ENCODE measurements around the gene HTT-AS. TPM values are rescaled to one million over a fixed set of nuclear protein-coding genes. Genes with fewer than 3 reads are reported as not detected.

Gene HTT-AS
- total RNA-seq, result not detected

- peak within 1 kb of the TSS; percentile 90 to 97 for H3K27ac Mint-ChIP-seq
- peak; percentile 94 for DNase-seq (ENCODE audit: low spot score in 2 of 2)
- H3K9me3 Mint-ChIP-seq, result no peaks in the 10 kb centered on the region
- H3K36me3 Mint-ChIP-seq, result peaks cover 0 to 23% of the 10 kb centered on the region in 2 donors
- ATAC-seq, result peak; percentile 86 to 90
Measured at GRCh38 chr4:3074078-3074845, at the start of gene HTT-AS, which contains the start of gene HTT. Gene HTT-AS (minus strand): TSS chr4:3074538. Gene HTT (plus strand): TSS chr4:3074681. CDS start chr4:3074826, 145 bp downstream.

GRCh38 chr4:3123181-3123671 lies 48.9 kb upstream of the HTT-AS start:
- H3K36me3 Mint-ChIP-seq, result peaks cover 5 to 24% of the 10 kb centered on the region in 2 donors
- peak in 1 of 2 donors; percentile 41 for ATAC-seq
- H3K9me3 Mint-ChIP-seq, result no peaks in the 10 kb centered on the region
- no peak for DNase-seq (ENCODE audit: low spot score in 2 of 2)
- no peak overlapping the region for H3K27ac Mint-ChIP-seq

GRCh38 chr4:3122081-3122563 lies 47.8 kb upstream of the HTT-AS start:
- peak overlapping the region; percentile 65 to 82 for H3K27ac Mint-ChIP-seq
- DNase-seq (ENCODE audit: low spot score in 2 of 2) (no peak), ATAC-seq (peak; percentile 67 to 74)
- no peaks in the 10 kb centered on the region for H3K9me3 Mint-ChIP-seq
- H3K36me3 Mint-ChIP-seq, result peaks cover 5 to 17% of the 10 kb centered on the region in 2 donors

GRCh38 chr4:3121596-3121995 lies 47.3 kb upstream of the HTT-AS start:
- H3K36me3 Mint-ChIP-seq, result peaks cover 5 to 12% of the 10 kb centered on the region in 2 donors
- DNase-seq (ENCODE audit: low spot score in 2 of 2), result no peak
- H3K27ac Mint-ChIP-seq, result peak overlapping the region in 1 of 2 donors; percentile 82

DNA sequence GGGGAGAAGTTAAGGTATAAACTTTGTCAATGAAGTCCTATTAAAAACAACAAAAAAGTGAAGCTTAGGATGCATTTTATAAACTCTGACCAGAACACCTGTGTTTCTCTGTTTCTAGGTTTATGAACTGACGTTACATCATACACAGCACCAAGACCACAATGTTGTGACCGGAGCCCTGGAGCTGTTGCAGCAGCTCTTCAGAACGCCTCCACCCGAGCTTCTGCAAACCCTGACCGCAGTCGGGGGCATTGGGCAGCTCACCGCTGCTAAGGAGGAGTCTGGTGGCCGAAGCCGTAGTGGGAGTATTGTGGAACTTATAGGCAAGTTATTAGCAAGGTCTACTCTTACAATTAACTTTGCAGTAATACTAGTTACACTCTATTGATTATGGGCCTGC lies 46.8 kb upstream of the HTT-AS start:
- no peak for ATAC-seq
- no peak for DNase-seq (ENCODE audit: low spot score in 2 of 2)

More at GRCh38 chr4:3121596-3121995, 47.3 kb upstream of the HTT-AS start:
- no peaks in the 10 kb centered on the region for H3K9me3 Mint-ChIP-seq
- ATAC-seq, result no peak

DNA sequence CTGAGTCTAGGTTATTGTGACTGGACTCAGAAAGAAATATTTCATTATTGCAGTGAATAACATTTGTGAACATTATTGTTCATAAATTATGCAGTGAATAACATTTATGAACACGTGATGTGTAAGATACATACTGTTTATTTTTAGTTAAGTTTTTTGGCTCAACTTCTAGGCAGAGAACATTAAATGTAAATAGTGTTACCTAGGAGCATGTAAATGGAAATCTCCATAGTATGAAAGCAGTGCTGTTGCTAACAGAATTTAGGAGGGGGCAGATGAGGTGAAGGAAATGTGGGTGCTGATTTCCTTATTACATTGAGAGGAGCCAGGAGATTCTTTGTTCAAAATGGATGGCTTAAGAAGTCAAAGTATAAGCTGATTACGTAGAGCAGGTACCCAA lies 45.1 kb upstream of the HTT-AS start:
- ATAC-seq (no peak), DNase-seq (ENCODE audit: low spot score in 2 of 2) (no peak)
- no peaks in the 10 kb centered on the region for H3K9me3 Mint-ChIP-seq
- H3K36me3 Mint-ChIP-seq, result peaks cover 12 to 14% of the 10 kb centered on the region in 2 donors
- peak overlapping the region in 1 of 2 donors; percentile 14 for H3K27ac Mint-ChIP-seq

More for the DNA sequence above, 46.8 kb upstream of the HTT-AS start:
- Mint-ChIP-seq H3K9me3 (no peaks in the 10 kb centered on the region), H3K27ac (no peak overlapping the region), H3K36me3 (peaks cover 7 to 12% of the 10 kb centered on the region in 2 donors)

- no peaks in the 10 kb centered on the region for H3K9me3 Mint-ChIP-seq
- ATAC-seq, result no peak
- DNase-seq (ENCODE audit: low spot score in 2 of 2), result no peak
- H3K27ac Mint-ChIP-seq, result no peak overlapping the region
- H3K36me3 Mint-ChIP-seq, result peaks cover 7 to 14% of the 10 kb centered on the region in 2 donors
Measured at GRCh38 chr4:3118312-3118711, 44.0 kb upstream of the HTT-AS start.

DNA sequence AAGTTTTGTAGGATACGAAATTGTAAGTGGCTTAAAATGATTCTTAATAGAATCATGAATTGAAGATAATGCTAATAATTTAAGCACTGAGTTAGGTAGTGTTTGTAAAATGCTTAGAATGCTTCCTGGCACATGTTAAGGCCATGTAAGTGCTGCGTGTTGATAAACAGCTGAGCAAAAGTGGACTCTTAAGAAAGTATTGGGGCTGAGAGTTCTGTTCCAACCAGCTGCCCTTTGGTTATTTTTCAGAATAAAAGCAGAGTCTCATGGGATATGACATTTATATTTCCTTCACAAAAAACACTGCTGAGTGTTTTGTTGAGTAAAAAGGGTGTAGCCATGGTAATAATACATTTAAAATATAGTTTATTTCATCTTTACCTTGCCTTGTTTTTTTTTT lies 42.6 kb upstream of the HTT-AS start:
- ATAC-seq (no peak), DNase-seq (ENCODE audit: low spot score in 2 of 2) (no peak)
- Mint-ChIP-seq H3K27ac (no peak overlapping the region), H3K9me3 (no peaks in the 10 kb centered on the region), H3K36me3 (peaks cover 6 to 9% of the 10 kb centered on the region in 2 donors)

- no peaks in the 10 kb centered on the region for H3K9me3 Mint-ChIP-seq
Measured at GRCh38 chr4:3115637-3116270, 41.4 kb upstream of the HTT-AS start.

GRCh38 chr4:3114377-3114776 lies 40.0 kb upstream of the HTT-AS start:
- peaks cover 8 to 9% of the 10 kb centered on the region in 2 donors for H3K36me3 Mint-ChIP-seq
- H3K27ac Mint-ChIP-seq, result no peak overlapping the region
- no peak for DNase-seq (ENCODE audit: low spot score in 2 of 2)
- H3K9me3 Mint-ChIP-seq, result no peaks in the 10 kb centered on the region
- no peak for ATAC-seq

More at GRCh38 chr4:3115637-3116270, 41.4 kb upstream of the HTT-AS start:
- DNase-seq (ENCODE audit: low spot score in 2 of 2) (no peak), ATAC-seq (no peak)
- H3K27ac Mint-ChIP-seq, result peak overlapping the region in 1 of 2 donors; percentile 72
- H3K36me3 Mint-ChIP-seq, result peaks cover 8 to 9% of the 10 kb centered on the region in 2 donors

- H3K36me3 Mint-ChIP-seq, result peaks cover 9 to 15% of the 10 kb centered on the region in 2 donors
- ATAC-seq, result no peak
- peak overlapping the region in 1 of 2 donors; percentile 62 for H3K27ac Mint-ChIP-seq
- H3K9me3 Mint-ChIP-seq, result no peaks in the 10 kb centered on the region
- no peak for DNase-seq (ENCODE audit: low spot score in 2 of 2)
Measured at GRCh38 chr4:3112609-3113469, 38.5 kb upstream of the HTT-AS start.

DNA sequence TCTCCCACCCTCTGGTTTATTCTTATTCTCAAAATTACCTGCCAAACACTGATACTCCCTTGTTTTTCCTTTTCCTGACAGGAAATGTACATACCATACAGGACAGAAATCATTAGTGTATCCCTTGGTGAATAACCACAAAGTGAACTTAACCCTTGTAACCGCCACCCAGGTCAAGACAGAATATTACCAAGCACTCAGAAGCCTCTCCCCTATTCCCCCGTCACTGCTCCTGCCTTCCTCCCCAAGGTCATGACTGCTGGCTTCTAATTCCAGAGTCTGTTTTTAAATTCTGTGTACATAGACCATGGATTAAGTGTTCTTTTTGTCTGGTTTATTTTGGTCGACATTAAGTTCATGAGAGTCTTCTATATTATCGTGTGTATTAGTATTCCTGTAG lies 37.9 kb upstream of the HTT-AS start:
- Mint-ChIP-seq H3K9me3 (no peaks in the 10 kb centered on the region), H3K36me3 (peaks cover 13 to 20% of the 10 kb centered on the region in 2 donors), H3K27ac (peak overlapping the region in 1 of 2 donors; percentile 62)
- no peak for ATAC-seq
- DNase-seq (ENCODE audit: low spot score in 2 of 2), result no peak

- no peak overlapping the region for H3K27ac Mint-ChIP-seq
- ATAC-seq, result no peak
- peaks cover 14 to 21% of the 10 kb centered on the region in 2 donors for H3K36me3 Mint-ChIP-seq
- no peaks in the 10 kb centered on the region for H3K9me3 Mint-ChIP-seq
- no peak for DNase-seq (ENCODE audit: low spot score in 2 of 2)
Measured at GRCh38 chr4:3111461-3111860, 37.1 kb upstream of the HTT-AS start.

- Mint-ChIP-seq H3K27ac (no peak overlapping the region), H3K36me3 (peaks cover 6 to 21% of the 10 kb centered on the region in 2 donors), H3K9me3 (no peaks in the 10 kb centered on the region)
- DNase-seq (ENCODE audit: low spot score in 2 of 2), result no peak
- ATAC-seq, result no peak
Measured at GRCh38 chr4:3108211-3108610, 33.9 kb upstream of the HTT-AS start.

DNA sequence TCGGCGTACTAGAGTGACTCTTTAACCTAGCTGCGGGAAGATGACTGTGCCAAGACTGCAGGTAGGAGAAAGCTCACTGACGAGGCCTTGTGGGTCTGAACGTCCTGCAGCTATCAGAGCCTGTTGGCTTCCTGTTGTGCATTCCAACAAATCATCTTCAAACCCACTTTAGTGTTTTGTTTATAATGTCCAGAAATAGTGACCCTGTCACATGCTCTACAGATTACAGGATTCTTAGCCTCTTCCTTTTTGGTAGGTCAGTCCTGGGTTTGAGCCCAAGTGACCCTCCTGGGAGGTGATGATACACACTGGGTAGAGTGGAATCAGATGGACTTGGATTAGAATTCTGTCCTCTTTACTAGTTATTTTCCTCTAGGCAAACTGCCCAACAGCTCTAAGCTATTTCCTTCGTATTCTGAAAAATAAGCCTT lies 33.4 kb upstream of the HTT-AS start:
- no peaks in the 10 kb centered on the region for H3K9me3 Mint-ChIP-seq

GRCh38 chr4:3107271-3107670 lies 32.9 kb upstream of the HTT-AS start:
- ATAC-seq (no peak), DNase-seq (ENCODE audit: low spot score in 2 of 2) (no peak)
- Mint-ChIP-seq H3K27ac (no peak overlapping the region), H3K9me3 (no peaks in the 10 kb centered on the region), H3K36me3 (peaks cover 6 to 20% of the 10 kb centered on the region in 2 donors)

More for the DNA sequence above, 33.4 kb upstream of the HTT-AS start:
- no peak for DNase-seq (ENCODE audit: low spot score in 2 of 2)
- Mint-ChIP-seq H3K27ac (no peak overlapping the region), H3K36me3 (peaks cover 6 to 21% of the 10 kb centered on the region in 2 donors)
- ATAC-seq, result no peak
